H1 (cell line): ENCODE results near the gene TFB2M. TPM values are rescaled to one million over a fixed set of nuclear protein-coding genes. Genes with fewer than 3 reads are reported as not detected.

ENCODE experiments used
- CTCF ChIA-PET: fragments of 300-600 bp; sonication (Branson Sonifier 250); formaldehyde crosslinking; loops from one replicate; lab custom pipeline; 2021; ENCODE audit not compliant: partially characterized antibody; lab: Charles Lee
- POLR2A ChIA-PET: fragments of 300-600 bp; sonication (Branson Sonifier 250); formaldehyde crosslinking; loops from one replicate; lab custom pipeline; 2021; ENCODE audit warnings: inconsistent platforms; ENCODE audit not compliant: partially characterized antibody; lab: Charles Lee
- DNase-seq, 2 experiments: peaks; one replicate each; pipeline versions ENCODE4 v3.0.0 to v3.0.0-alpha.2; 2010 to 2022; ENCODE audit warnings: low spot score in 2 of 2, low read depth in 1 of 2, mixed read lengths in 1 of 2
- FAIRE-seq: peaks from 2 replicates; lab custom pipeline; 2011; peaks lifted over from hg19 to GRCh38; lab: Jason Lieb, UNC
- H2AFZ ChIP-seq: 2 replicates; pipeline ENCODE4 v1.8.1; 2012; ENCODE audit warnings: low read length, inconsistent platforms
- H2AK5ac ChIP-seq: 2 replicates; pipeline ENCODE4 v1.6.1; 2013; ENCODE audit warnings: low read depth, low read length
- H2BK120ac ChIP-seq: replicated peaks from 2 replicates; pipeline ENCODE3; 2013; ENCODE audit warnings: low read depth, low read length, inconsistent platforms
- H2BK12ac ChIP-seq: 2 replicates; pipeline ENCODE4 v1.6.1; 2013; ENCODE audit warnings: low read depth, low read length
- H2BK15ac ChIP-seq: 2 replicates; pipeline ENCODE4 v1.6.1; 2013; ENCODE audit warnings: low read length
- H2BK20ac ChIP-seq: 2 replicates; pipeline ENCODE4 v1.6.1; 2013; ENCODE audit warnings: low read length
- H2BK5ac ChIP-seq: 2 replicates; pipeline ENCODE4 v1.6.1; 2013; ENCODE audit warnings: low read depth, low read length
- H3K14ac ChIP-seq: 2 replicates; pipeline ENCODE4 v1.6.1; 2013; ENCODE audit warnings: inconsistent platforms; ENCODE audit not compliant: insufficient read length
- H3K18ac ChIP-seq: 2 replicates; pipeline ENCODE4 v1.6.1; 2013; ENCODE audit warnings: low read length; ENCODE audit errors: extremely low read depth
- H3K23ac ChIP-seq: 2 replicates; pipeline ENCODE4 v1.6.1; 2013; ENCODE audit warnings: inconsistent platforms; ENCODE audit not compliant: insufficient read length
- H3K23me2 ChIP-seq: 2 replicates; pipeline ENCODE4 v1.6.1; 2013; ENCODE audit warnings: low read depth, low read length
- H3K27ac ChIP-seq: 2 replicates; pipeline ENCODE4 v1.6.1; 2011; ENCODE audit warnings: low read depth, low read length, inconsistent platforms
- H3K27me3 ChIP-seq, 4 experiments: replicated peaks in 1 of 4; 1 replicate in 1 of 4; 2 replicates in 3 of 4; pipeline versions ENCODE4 v1.6.1 to v1.8.1; 2011 to 2013; ENCODE audit warnings: low read length in 3 of 4, mild to moderate bottlenecking in 3 of 4, inconsistent platforms in 2 of 4, mixed read lengths in 2 of 4, moderate library complexity in 1 of 4; ENCODE audit not compliant: control insufficient read depth in 3 of 4, insufficient read depth in 3 of 4; ENCODE audit errors: extremely low read depth in 1 of 4
- H3K36me3 ChIP-seq, 4 experiments: 2 replicates each; pipeline versions ENCODE4 v1.6.1 to v1.8.1; 2011 to 2013; ENCODE audit warnings: mild to moderate bottlenecking in 4 of 4, low read length in 3 of 4, moderate library complexity in 2 of 4, control low read depth in 1 of 4, inconsistent platforms in 1 of 4; ENCODE audit not compliant: insufficient read depth in 4 of 4, control insufficient read depth in 2 of 4
- H3K4ac ChIP-seq: replicated peaks from 2 replicates; pipeline ENCODE3; 2013; ENCODE audit warnings: low read length, low read depth, mixed read lengths, inconsistent platforms; ENCODE audit not compliant: insufficient read length
- H3K4me1 ChIP-seq, 4 experiments: replicated peaks in 1 of 4; 1 replicate in 1 of 4; 2 replicates in 3 of 4; pipeline versions ENCODE4 v1.6.1 to v1.8.1; 2011 to 2013; ENCODE audit warnings: low read length in 3 of 4, inconsistent platforms in 2 of 4, mixed read lengths in 1 of 4; ENCODE audit not compliant: insufficient read depth in 4 of 4, control insufficient read depth in 3 of 4
- H3K4me2 ChIP-seq, 2 experiments: 2 replicates each; pipeline versions ENCODE4 v1.6.1 to v1.8.1; 2011 to 2013; ENCODE audit warnings: low read depth in 2 of 2, low read length in 2 of 2, control low read depth in 1 of 2, inconsistent platforms in 1 of 2, mild to moderate bottlenecking in 1 of 2; ENCODE audit not compliant: insufficient read depth in 1 of 2
- H3K4me3 ChIP-seq, 4 experiments: fragments of 200-600, 300-600 bp in 1 of 4; sonication (generic), shearing (Covaris generic), sonication (Bioruptor Twin) in 1 of 4; 2 replicates each; pipeline versions ENCODE4 v1.5.1 to v1.8.1; 2011 to 2016; ENCODE audit warnings: low read length in 4 of 4, low read depth in 3 of 4, control low read depth in 2 of 4, inconsistent platforms in 2 of 4, mild to moderate bottlenecking in 2 of 4, mixed read lengths in 1 of 4, moderate library complexity in 1 of 4; ENCODE audit not compliant: insufficient read depth in 2 of 4; ENCODE audit errors: extremely low read depth in 1 of 4
- H3K56ac ChIP-seq: replicated peaks from 2 replicates; pipeline ENCODE3; 2013; ENCODE audit warnings: low read depth, mild to moderate bottlenecking, mixed read lengths, low read length, inconsistent platforms; ENCODE audit not compliant: insufficient read length
- H3K79me1 ChIP-seq: 2 replicates; pipeline ENCODE4 v1.6.1; 2013; ENCODE audit warnings: low read depth, low read length, control low read depth
- H3K79me2 ChIP-seq, 2 experiments: 2 replicates each; pipeline versions ENCODE4 v1.6.1 to v1.8.1; 2012 to 2013; ENCODE audit warnings: low read length in 2 of 2, mild to moderate bottlenecking in 2 of 2, inconsistent platforms in 1 of 2; ENCODE audit not compliant: insufficient read depth in 2 of 2, control insufficient read depth in 1 of 2
- H3K9ac ChIP-seq, 4 experiments: replicated peaks in 1 of 4; 1 replicate in 1 of 4; 2 replicates in 3 of 4; pipeline versions ENCODE4 v1.6.1 to v1.8.1; 2011 to 2013; ENCODE audit warnings: low read depth in 3 of 4, low read length in 3 of 4, control low read depth in 2 of 4, mild to moderate bottlenecking in 2 of 4, moderate library complexity in 2 of 4, inconsistent platforms in 1 of 4; ENCODE audit errors: extremely low read depth in 1 of 4
- H3K9me3 ChIP-seq, 2 experiments: 2 replicates each; pipeline versions ENCODE4 v1.6.1 to v1.8.1; 2012 to 2013; ENCODE audit warnings: mild to moderate bottlenecking in 2 of 2, moderate library complexity in 2 of 2, control low read depth in 1 of 2, inconsistent platforms in 1 of 2, low read depth in 1 of 2, low read length in 1 of 2, mixed read lengths in 1 of 2; ENCODE audit not compliant: insufficient read depth in 2 of 2
- H4K20me1 ChIP-seq, 2 experiments: replicated peaks in 1 of 2; 2 replicates each; pipeline versions ENCODE3 to v1.8.1; 2011 to 2013; ENCODE audit warnings: inconsistent platforms in 2 of 2, low read length in 2 of 2, mild to moderate bottlenecking in 1 of 2; ENCODE audit not compliant: insufficient read depth in 2 of 2, control insufficient read depth in 1 of 2
- H4K5ac ChIP-seq: 2 replicates; pipeline ENCODE4 v1.6.1; 2013; ENCODE audit warnings: low read length, low read depth, mixed read lengths, inconsistent platforms; ENCODE audit not compliant: insufficient read length
- H4K8ac ChIP-seq: 2 replicates; pipeline ENCODE4 v1.8.0; 2013; ENCODE audit warnings: mild to moderate bottlenecking, moderate library complexity, low read length, inconsistent platforms; ENCODE audit not compliant: insufficient read depth; ENCODE audit errors: extremely low read depth
- H4K91ac ChIP-seq: replicated peaks from 2 replicates; pipeline ENCODE3; 2013; ENCODE audit warnings: low read length, mixed read lengths, inconsistent platforms; ENCODE audit not compliant: insufficient read length
- GABPA ChIP-seq: IDR thresholded peaks from 2 replicates; pipeline ENCODE4 v1.6.1; 2011; ENCODE audit warnings: mild to moderate bottlenecking, low read length, moderate library complexity, borderline replicate concordance; ENCODE audit not compliant: insufficient read depth
- RBBP5 ChIP-seq: IDR thresholded peaks from 2 replicates; pipeline ENCODE4 v1.7.1; 2012; ENCODE audit warnings: low read depth, mild to moderate bottlenecking, inconsistent platforms, low read length, moderate library complexity, borderline replicate concordance
- SIX5 ChIP-seq: IDR thresholded peaks from 2 replicates; pipeline ENCODE4 v1.6.1; 2011; ENCODE audit warnings: mild to moderate bottlenecking, low read depth, low read length
- WGBS, 2 experiments: shearing (Covaris generic) in 1 of 2; methylation state at CpG; one replicate each; pipeline versions ENCODE4 v1.1.6 to v1.1.7; 2013 to 2015; ENCODE audit warnings: low lambda C conversion rate in 2 of 2, mixed read lengths in 2 of 2, inconsistent platforms in 1 of 2, low coverage in 1 of 2, missing lambda C conversion rate in 1 of 2; ENCODE audit not compliant: insufficient replicate concordance in 2 of 2, insufficient coverage in 1 of 2, insufficient read length in 1 of 2; ENCODE audit errors: extremely low coverage in 1 of 2, missing lambda C conversion rate in 1 of 2; 5-methylcytosine and 5-hydroxymethylcytosine counted together
- polyA plus RNA-seq, 7 experiments: library from polyadenylated mRNA; depleted of rRNA in 3 of 7; stranded (reverse) in 5 of 7; unstranded in 2 of 7; fragments of >200 nt in 5 of 7; fragments of 200-250 nt in 2 of 7; gene quantifications; 1 replicate in 5 of 7; 2 replicates in 1 of 7; 4 replicates in 1 of 7; pipeline versions ENCODE4 v1.2.1 to v1.2.3, GENCODE V29; 2011 to 2013; ENCODE audit warnings: missing spikeins in 2 of 7, mixed read lengths in 2 of 7
- total RNA-seq: library from RNA; stranded (reverse); fragmentation: NEBNext Ultra II Directional; extraction: Animal tissue kit (Norgen Biotek cat#: 25700); gene quantifications from 2 replicates; pipeline ENCODE4 v1.2.1, GENCODE V29; 2021

TFB2M gene
- total and polyA plus RNA-seq, 2 of the 8 experiments (the other 6 are each of a cell fraction or from before 2014, with no cell fraction given), result 10.4 to 22.0 TPM

- no peak overlapping the region for H2BK15ac ChIP-seq
- H2BK120ac ChIP-seq, result no peak overlapping the region
- peaks cover 0 to 3% of the 10 kb centered on the region in 2 experiments for H4K20me1 ChIP-seq
- H3K23me2 ChIP-seq, result no peaks in the 10 kb centered on the region
- no peak overlapping the region for H3K14ac ChIP-seq
- TF ChIP-seq SIX5 (no peak), GABPA (no peak), RBBP5 (no peak)
- no peaks in the 10 kb centered on the region for H3K79me1 ChIP-seq
- no peak overlapping the region for H3K4me2 ChIP-seq
- DNase-seq, result no peak
- POLR2A ChIA-PET, result no interaction called here
- H3K79me2 ChIP-seq, result peaks cover 0 to 37% of the 10 kb centered on the region in 2 experiments; a peak in 2 of 4 replicates
- H2BK20ac ChIP-seq, result no peak overlapping the region
- WGBS, 2 experiments, result 87% methylated on average over 3 of the region's 3 CpGs; no CpG with 5 or more reads in 1 of the 2 experiments
- H4K91ac ChIP-seq, result no peak overlapping the region
- no peak overlapping the region; the same call in 1 of the 2 replicates for H3K27ac ChIP-seq
- H3K27me3 ChIP-seq, result no peaks in the 10 kb centered on the region
- H3K9ac ChIP-seq, result no peak overlapping the region
- no peak overlapping the region for H2BK5ac ChIP-seq
- H3K23ac ChIP-seq, result no peak overlapping the region
- H3K4me1 ChIP-seq, result no peaks in the 10 kb centered on the region
- no peak for FAIRE-seq
- no peak overlapping the region for H2AFZ ChIP-seq
- H2BK12ac ChIP-seq, result no peak overlapping the region
- H3K9me3 ChIP-seq, result no peaks in the 10 kb centered on the region
- no peak overlapping the region for H4K5ac ChIP-seq
- H4K8ac ChIP-seq, result no peak overlapping the region
- no peak overlapping the region for H3K56ac ChIP-seq
- H3K4ac ChIP-seq, result no peak overlapping the region
- CTCF ChIA-PET, result no interaction called here
- no peaks in the 10 kb centered on the region for H3K36me3 ChIP-seq
- H3K4me3 ChIP-seq, result no peak overlapping the region
- H3K18ac ChIP-seq, result no peak overlapping the region
- no peak overlapping the region for H2AK5ac ChIP-seq
Measured at GRCh38 chr1:246576709-246577032, 10.6 kb upstream of the TFB2M start.
